MM.1S (cell line): Measurements from ENCODE around the gene ZSCAN21.

ENCODE experiments used
- EZH2 ChIP-seq: fragments of 300-600 bp; sonication (generic); optimal IDR thresholded peaks from 2 replicates; pipeline ENCODE3; 2017; ENCODE audit warnings: low read depth, mild to moderate bottlenecking, antibody characterized with exemption, low read length, mixed read lengths
- TF ChIP-seq, protein P1 (sequence below): fragments of 300-600 bp; sonication (generic); IDR thresholded peaks from 2 replicates; pipeline ENCODE4 v1.5.1; 2016; ENCODE audit warnings: antibody characterized with exemption, low read length, mixed read lengths

- TF ChIP-seq, protein P1, sequence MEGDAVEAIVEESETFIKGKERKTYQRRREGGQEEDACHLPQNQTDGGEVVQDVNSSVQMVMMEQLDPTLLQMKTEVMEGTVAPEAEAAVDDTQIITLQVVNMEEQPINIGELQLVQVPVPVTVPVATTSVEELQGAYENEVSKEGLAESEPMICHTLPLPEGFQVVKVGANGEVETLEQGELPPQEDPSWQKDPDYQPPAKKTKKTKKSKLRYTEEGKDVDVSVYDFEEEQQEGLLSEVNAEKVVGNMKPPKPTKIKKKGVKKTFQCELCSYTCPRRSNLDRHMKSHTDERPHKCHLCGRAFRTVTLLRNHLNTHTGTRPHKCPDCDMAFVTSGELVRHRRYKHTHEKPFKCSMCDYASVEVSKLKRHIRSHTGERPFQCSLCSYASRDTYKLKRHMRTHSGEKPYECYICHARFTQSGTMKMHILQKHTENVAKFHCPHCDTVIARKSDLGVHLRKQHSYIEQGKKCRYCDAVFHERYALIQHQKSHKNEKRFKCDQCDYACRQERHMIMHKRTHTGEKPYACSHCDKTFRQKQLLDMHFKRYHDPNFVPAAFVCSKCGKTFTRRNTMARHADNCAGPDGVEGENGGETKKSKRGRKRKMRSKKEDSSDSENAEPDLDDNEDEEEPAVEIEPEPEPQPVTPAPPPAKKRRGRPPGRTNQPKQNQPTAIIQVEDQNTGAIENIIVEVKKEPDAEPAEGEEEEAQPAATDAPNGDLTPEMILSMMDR: no peak
- no peak for TF ChIP-seq EZH2
Observed at GRCh38 chr7:100077205-100077604, 27.6 kb downstream of the ZSCAN21 start.
